NT2/D1 (cell line): ENCODE results near the gene SLC45A1.

Source experiments
- DNase-seq: peaks from one replicate; pipeline ENCODE4 v3.0.0-alpha.2; 2011; ENCODE audit warnings: low read depth, low spot score
- H3K27me3 ChIP-seq: 2 replicates; pipeline ENCODE4 v1.6.0; 2011; ENCODE audit warnings: mild to moderate bottlenecking; ENCODE audit not compliant: insufficient read length, insufficient read depth
- H3K36me3 ChIP-seq: 2 replicates; pipeline ENCODE4 v1.6.1; 2011; ENCODE audit warnings: mild to moderate bottlenecking, low read length, mixed read lengths; ENCODE audit not compliant: insufficient read depth, insufficient read length
- H3K4me1 ChIP-seq: 2 replicates; pipeline ENCODE4 v1.5.1; 2011; ENCODE audit not compliant: insufficient read depth, insufficient read length
- H3K4me3 ChIP-seq: 2 replicates; pipeline ENCODE4 v1.5.1; 2011; ENCODE audit warnings: low read depth; ENCODE audit not compliant: insufficient read length
- H3K9ac ChIP-seq: 2 replicates; pipeline ENCODE4 v1.6.0; 2011; ENCODE audit warnings: low read depth; ENCODE audit not compliant: insufficient read length
- H3K9me3 ChIP-seq: 2 replicates; pipeline ENCODE4 v1.5.1; 2011; ENCODE audit warnings: mild to moderate bottlenecking, low read length; ENCODE audit not compliant: insufficient read depth
- SUZ12 ChIP-seq: IDR thresholded peaks from 2 replicates; pipeline ENCODE4 v1.6.1; 2011; ENCODE audit not compliant: insufficient read length, insufficient read depth; ENCODE audit errors: extremely low read depth
- YY1 ChIP-seq: IDR thresholded peaks from 2 replicates; pipeline ENCODE4 v1.6.1; 2011; ENCODE audit not compliant: insufficient read length, insufficient read depth
- ZNF274 ChIP-seq: IDR thresholded peaks from 2 replicates; pipeline ENCODE4 v1.6.1; 2011; ENCODE audit warnings: mild to moderate bottlenecking, low read depth, low read length

The SLC45A1 gene

DNA sequence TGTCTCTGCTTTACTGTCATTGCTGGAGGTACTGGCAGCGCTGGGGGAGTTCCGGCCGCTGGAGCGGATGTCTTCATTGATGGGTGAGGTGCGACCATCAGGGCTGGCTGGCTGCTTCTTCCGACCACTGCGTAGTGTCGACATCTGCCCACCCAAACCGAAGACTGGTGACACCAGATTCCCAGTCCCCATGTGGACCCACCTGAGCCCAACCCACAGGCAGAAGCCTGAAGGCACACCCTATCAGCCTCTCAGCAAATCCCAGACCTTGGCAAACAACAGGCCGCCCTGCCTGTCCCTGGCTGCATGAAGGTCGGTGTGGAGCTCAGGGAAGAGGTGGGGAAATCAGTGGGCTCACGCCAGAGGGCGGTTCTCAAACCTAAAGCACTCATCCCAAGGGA, 44.8 kb downstream of the SLC45A1 start:
- Histone ChIP-seq H3K27me3 (no peaks in the 10 kb centered on the region), H3K4me1 (peaks cover 9% of the 10 kb centered on the region), H3K9ac (no peak overlapping the region), H3K36me3 (peaks cover 79% of the 10 kb centered on the region), H3K4me3 (no peak overlapping the region), H3K9me3 (no peaks in the 10 kb centered on the region)
- TF ChIP-seq ZNF274, result no peak
- TF ChIP-seq YY1, result no peak
- TF ChIP-seq SUZ12, result no peak
- DNase-seq, result no peak

DNA sequence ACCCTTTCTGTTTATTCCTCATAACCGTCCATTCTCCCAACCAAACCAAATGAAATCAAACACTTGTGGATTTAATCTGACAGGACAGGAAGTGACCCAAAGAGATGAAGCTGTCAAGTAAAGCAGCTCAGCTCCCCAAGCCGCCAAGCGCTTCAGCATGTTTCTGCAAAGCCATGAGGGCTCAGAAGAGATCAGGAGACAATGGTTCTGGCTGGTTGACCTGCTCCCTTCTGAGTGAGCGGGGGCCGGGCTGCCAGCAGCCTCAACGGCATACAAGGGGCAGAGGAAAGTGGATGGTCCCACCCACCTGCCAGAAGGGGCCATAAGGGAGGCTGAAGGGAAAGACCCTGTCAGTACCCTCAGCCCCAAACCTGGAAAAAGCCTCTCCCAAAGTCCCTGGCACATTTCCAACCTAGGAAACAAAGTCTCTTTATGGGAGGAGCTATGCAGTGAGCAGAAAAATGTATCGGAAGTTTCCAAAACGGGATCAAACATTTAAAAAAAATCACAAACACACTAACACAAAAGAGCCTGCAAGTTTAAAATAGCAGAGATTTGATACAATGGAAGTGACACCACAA, 45.4 kb downstream of the SLC45A1 start:
- TF ChIP-seq ZNF274 (no peak), YY1 (no peak), SUZ12 (no peak)
- Histone ChIP-seq H3K9me3 (no peaks in the 10 kb centered on the region), H3K9ac (no peak overlapping the region), H3K4me3 (no peak overlapping the region), H3K27me3 (no peaks in the 10 kb centered on the region), H3K36me3 (peaks cover 73% of the 10 kb centered on the region), H3K4me1 (peaks cover 9% of the 10 kb centered on the region)
- DNase-seq, result no peak

DNA sequence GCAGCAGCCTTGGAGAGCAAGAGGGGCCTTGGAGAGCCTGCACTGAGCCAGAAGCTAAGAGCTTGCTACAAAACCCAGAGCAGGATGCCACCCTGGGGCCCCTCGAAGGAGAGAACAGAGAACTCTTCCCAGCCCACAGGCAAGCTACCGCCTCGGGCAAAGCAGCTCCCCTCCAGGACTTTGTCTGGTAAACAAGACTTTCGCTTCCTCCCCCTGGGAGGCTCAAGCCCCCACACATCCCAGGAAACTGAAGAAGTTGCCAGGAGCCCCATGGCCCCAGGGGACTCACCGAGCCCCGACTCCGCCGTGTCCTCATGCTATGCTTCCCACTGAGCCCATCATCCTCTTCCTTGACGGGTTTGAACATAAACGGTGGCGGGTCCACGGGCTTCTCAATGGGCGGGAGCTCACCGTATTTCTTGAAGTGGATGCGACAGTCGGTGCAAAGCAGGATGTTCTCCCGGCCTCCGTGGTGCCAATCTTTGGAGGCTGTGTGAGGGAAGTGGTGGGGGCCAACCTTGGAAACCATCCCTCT, 45.9 kb downstream of the SLC45A1 start:
- Histone ChIP-seq H3K9ac (no peak overlapping the region), H3K36me3 (peaks cover 68% of the 10 kb centered on the region), H3K9me3 (no peaks in the 10 kb centered on the region), H3K27me3 (no peaks in the 10 kb centered on the region), H3K4me1 (peaks cover 9% of the 10 kb centered on the region), H3K4me3 (no peak overlapping the region)
- TF ChIP-seq ZNF274, result no peak
- TF ChIP-seq SUZ12, result no peak
- no peak for TF ChIP-seq YY1
- no peak for DNase-seq

DNA sequence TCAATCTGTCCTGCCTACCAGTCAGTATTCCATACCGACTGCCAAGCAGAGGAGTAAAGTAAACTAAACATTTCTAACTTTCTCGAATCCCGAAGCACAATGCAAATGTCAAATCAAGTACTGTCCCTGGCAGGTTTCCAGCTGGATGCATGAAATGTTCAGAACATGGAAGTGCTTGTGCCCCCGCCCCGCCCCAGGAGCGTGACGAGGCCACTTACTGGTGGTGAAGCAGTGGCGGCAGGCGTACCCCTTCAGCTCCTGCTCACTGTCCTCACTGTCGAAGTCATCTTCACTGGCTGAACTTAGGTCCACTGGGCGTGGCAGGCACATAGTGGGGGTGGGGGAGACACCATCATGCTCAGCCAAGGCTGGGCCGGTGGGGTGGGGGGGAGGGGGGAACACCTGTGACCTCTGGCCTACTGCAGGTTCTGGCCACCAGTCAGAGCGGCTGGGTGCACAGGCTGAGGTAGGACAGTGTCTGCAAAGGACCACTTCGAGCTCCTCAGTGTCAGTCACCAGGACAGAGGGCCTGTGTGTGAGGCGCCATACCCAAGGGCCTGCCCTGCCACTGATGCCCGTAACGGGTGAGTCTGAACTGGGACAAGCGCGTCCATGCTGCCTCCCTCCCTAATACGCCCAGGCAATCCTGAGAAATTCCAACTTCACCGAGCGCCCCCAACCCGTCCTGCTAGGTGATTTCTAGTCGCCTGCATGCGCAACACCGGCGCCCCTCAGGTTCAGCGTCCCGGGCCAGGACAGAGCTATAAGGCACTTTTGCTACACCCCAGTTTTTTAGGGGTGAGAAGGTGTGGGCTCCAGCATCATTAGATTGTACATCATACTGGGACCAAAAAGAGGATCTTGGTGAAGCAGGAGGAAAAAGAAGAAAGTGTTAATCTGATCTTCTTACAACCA, 46.9 kb downstream of the SLC45A1 start:
- H3K27me3 ChIP-seq, result no peaks in the 10 kb centered on the region
- peaks cover 58% of the 10 kb centered on the region for H3K36me3 ChIP-seq
- H3K4me1 ChIP-seq, result peaks cover 9% of the 10 kb centered on the region
- TF ChIP-seq SUZ12 (no peak), YY1 (no peak), ZNF274 (no peak)
- no peak for DNase-seq
- no peak overlapping the region for H3K4me3 ChIP-seq
- no peaks in the 10 kb centered on the region for H3K9me3 ChIP-seq
- H3K9ac ChIP-seq, result no peak overlapping the region

DNA sequence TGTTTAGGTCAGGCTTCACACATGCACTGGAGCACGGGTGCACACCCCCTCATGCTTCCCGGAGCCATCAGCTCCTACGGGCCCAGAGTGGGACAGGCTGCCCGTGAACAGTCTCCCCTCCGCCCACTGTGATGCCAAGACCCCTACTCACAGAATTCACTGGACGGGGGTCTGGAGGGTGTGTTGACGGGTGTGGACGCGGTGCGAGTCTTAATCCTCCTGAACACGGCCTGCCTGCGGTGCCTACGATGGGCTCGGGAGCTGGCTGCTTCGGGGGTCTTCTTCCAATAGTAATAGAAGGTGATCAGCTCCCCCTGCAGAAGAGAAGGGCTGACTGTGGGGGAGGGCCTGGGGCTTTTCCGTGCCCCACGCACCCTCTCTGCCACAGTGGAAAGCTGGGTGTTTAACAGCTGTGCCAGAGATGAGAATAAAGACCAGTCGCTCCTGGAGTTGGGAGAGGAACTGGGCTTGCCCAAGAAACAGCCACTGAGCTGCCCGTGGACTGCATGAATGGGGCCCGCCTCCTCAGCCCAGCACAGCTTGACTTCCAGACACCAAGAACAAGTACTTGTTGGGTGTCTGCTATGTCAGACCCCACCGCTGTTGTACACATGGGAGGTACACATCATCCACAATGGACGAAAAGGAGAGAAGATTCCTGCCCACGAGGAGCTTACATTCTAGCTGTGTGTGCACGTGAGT, 47.9 kb downstream of the SLC45A1 start:
- Histone ChIP-seq H3K9ac (no peak overlapping the region), H3K4me3 (no peak overlapping the region), H3K27me3 (no peaks in the 10 kb centered on the region), H3K9me3 (no peaks in the 10 kb centered on the region), H3K36me3 (peaks cover 54% of the 10 kb centered on the region), H3K4me1 (peaks cover 9% of the 10 kb centered on the region)
- no peak for DNase-seq
- TF ChIP-seq SUZ12 (no peak), ZNF274 (no peak), YY1 (no peak)

DNA sequence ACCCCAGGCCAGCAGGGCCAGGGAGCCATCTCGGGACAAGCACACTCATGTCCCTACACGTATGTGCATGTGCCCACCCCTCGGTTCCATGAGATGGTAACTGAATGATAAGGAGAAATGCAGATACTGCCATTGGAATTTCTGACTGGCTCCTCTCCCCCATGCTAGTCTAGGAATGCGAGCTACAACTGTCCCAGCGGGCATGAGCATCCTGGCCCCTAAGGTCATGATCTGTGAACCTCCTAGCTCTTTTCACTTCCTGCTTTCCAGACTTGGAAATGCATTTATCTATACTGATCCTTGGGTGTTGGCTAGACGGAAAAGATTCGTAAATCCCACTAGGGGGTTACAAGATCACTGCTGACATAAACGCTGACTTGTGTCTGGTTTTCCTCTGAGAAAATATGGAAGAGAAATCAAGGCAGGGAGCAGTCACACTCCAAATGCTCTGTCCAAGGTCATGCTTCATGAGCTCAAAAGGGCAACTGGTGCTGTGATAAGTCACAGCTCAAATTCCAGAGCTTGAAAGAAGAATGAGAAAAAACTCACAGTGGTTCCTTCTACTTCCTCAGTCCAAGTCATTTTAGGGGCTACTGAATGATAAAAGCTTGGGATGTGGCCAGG, 49.8 kb downstream of the SLC45A1 start:
- Histone ChIP-seq H3K4me1 (peaks cover 12% of the 10 kb centered on the region), H3K36me3 (peaks cover 42% of the 10 kb centered on the region), H3K4me3 (no peak overlapping the region), H3K9ac (no peak overlapping the region), H3K9me3 (no peaks in the 10 kb centered on the region), H3K27me3 (no peaks in the 10 kb centered on the region)
- no peak for TF ChIP-seq YY1
- TF ChIP-seq SUZ12, result no peak
- TF ChIP-seq ZNF274, result no peak
- no peak for DNase-seq

DNA sequence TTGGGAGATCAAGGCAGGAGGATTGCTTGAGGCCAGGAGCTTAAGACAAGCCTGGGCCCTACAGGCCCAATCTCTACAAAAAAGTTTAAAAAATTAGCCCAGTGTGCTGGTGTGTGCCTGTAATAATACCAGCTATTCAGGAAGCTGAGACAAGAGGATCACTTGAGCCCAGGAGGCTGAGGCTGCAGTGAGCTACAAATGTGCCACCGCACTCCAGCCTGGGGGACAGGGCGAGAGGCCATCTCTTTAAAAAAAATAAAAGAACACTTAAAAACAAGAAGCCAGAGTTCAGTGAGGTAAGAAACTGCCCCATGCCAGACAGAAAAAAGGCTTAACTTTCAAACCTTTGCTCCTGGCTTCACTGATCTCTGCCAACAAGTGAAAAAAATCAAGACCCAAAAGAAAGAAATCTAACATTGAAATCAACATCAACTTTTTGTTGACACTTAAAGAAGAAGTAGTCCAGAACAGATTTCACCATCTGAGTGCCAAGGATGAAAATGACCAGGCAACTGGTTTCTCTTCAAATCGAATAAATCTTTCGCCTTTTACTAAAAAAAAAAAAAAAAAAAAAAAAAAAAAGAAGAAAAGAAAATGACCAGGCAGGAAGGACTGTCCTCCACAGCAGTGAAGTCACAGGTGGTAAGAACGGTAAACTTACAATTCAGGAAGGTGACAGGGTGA, 51.2 kb downstream of the SLC45A1 start:
- TF ChIP-seq YY1 (no peak), ZNF274 (no peak), SUZ12 (no peak)
- Histone ChIP-seq H3K4me3 (no peak overlapping the region), H3K9ac (no peak overlapping the region), H3K27me3 (no peaks in the 10 kb centered on the region), H3K4me1 (peaks cover 17% of the 10 kb centered on the region), H3K9me3 (no peaks in the 10 kb centered on the region), H3K36me3 (peaks cover 32% of the 10 kb centered on the region)
- no peak for DNase-seq
